Neural crest cell (in vitro differentiated cells): ENCODE data around the gene TULP4. TPM values are rescaled to one million over a fixed set of nuclear protein-coding genes. Genes with fewer than 3 reads are reported as not detected.
"Not testable (repeated sequence)": the region's sequence is repeated elsewhere in the genome, so short reads cannot be mapped to it uniquely, and the experiment has no call there.

ENCODE experiments used
- DNase-seq: peaks from one replicate; pipeline ENCODE4 v3.0.0; 2021; ENCODE audit warnings: low read depth, mixed read lengths, low spot score
- H3K27ac Mint-ChIP-seq: one replicate; pipeline ENCODE4 v1.8.0; 2021; ENCODE audit warnings: mild to moderate bottlenecking, mixed read lengths; ENCODE audit not compliant: unreplicated experiment
- H3K27me3 Mint-ChIP-seq: 2 replicates; pipeline ENCODE4 v1.8.0; 2021; ENCODE audit warnings: low read depth, mild to moderate bottlenecking, mixed read lengths
- H3K36me3 Mint-ChIP-seq: 2 replicates; pipeline ENCODE4 v1.8.0; 2021; ENCODE audit warnings: low read depth, mild to moderate bottlenecking, mixed read lengths
- H3K4me1 Mint-ChIP-seq: 2 replicates; pipeline ENCODE4 v1.8.0; 2021; ENCODE audit warnings: mixed read lengths
- H3K4me3 Mint-ChIP-seq: one replicate; pipeline ENCODE4 v1.8.0; 2021; ENCODE audit warnings: mild to moderate bottlenecking, mixed read lengths
- H3K9me3 Mint-ChIP-seq: 2 replicates; pipeline ENCODE4 v1.8.0; 2021; ENCODE audit warnings: mixed read lengths
- total RNA-seq: library from RNA; stranded (reverse); gene quantifications from 2 replicates; pipeline ENCODE4 v1.2.1, GENCODE V29; 2021
- TF ChIP-seq, protein P1 (sequence below): fragments of 200-600 bp; sonication (generic); conservative IDR thresholded peaks from 2 replicates; pipeline ENCODE4 v1.5.0; 2021; ENCODE audit warnings: antibody characterized with exemption, mild to moderate bottlenecking

The TULP4 gene
- total RNA-seq, 1 donor from 2014 or later = 115 TPM

- no peaks in the 10 kb centered on the region for H3K27me3 Mint-ChIP-seq
- DNase-seq = no peak
- H3K36me3 Mint-ChIP-seq = peaks cover 32% of the 10 kb centered on the region
- H3K9me3 Mint-ChIP-seq = peaks cover 9% of the 10 kb centered on the region
- no peak overlapping the region for H3K4me3 Mint-ChIP-seq
- no peak overlapping the region for H3K27ac Mint-ChIP-seq
- H3K4me1 Mint-ChIP-seq = peaks cover 14% of the 10 kb centered on the region
- TF ChIP-seq, protein P1, sequence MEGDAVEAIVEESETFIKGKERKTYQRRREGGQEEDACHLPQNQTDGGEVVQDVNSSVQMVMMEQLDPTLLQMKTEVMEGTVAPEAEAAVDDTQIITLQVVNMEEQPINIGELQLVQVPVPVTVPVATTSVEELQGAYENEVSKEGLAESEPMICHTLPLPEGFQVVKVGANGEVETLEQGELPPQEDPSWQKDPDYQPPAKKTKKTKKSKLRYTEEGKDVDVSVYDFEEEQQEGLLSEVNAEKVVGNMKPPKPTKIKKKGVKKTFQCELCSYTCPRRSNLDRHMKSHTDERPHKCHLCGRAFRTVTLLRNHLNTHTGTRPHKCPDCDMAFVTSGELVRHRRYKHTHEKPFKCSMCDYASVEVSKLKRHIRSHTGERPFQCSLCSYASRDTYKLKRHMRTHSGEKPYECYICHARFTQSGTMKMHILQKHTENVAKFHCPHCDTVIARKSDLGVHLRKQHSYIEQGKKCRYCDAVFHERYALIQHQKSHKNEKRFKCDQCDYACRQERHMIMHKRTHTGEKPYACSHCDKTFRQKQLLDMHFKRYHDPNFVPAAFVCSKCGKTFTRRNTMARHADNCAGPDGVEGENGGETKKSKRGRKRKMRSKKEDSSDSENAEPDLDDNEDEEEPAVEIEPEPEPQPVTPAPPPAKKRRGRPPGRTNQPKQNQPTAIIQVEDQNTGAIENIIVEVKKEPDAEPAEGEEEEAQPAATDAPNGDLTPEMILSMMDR = no peak
Observed at GRCh38 chr6:158334534-158334933, 22.3 kb downstream of the TULP4 start.

DNA sequence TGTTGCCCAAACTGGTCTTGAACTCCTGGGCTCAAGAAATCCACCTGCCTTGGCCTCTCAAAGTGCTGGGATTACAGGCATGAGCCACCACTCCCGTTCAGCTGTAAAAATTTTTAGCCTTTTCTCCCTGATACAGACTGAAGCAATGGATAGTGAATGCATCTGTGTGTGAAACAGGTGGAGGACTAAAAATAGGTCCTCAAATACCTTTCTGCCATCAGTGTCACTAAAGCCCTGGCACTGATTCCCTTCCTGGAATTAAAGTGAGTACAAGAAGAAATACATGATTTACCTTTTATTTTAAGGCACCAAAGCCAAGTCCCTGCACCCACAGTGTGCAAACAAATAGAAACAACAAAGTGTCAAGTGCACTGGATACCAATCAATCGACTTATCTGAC lies 25.1 kb downstream of the TULP4 start:
- H3K9me3 Mint-ChIP-seq = peaks cover 6% of the 10 kb centered on the region
- H3K36me3 Mint-ChIP-seq = peaks cover 30% of the 10 kb centered on the region
- no peaks in the 10 kb centered on the region for H3K27me3 Mint-ChIP-seq
- H3K4me1 Mint-ChIP-seq = peaks cover 33% of the 10 kb centered on the region
- TF ChIP-seq, protein P1 = no peak
- DNase-seq = no peak
- H3K27ac Mint-ChIP-seq = no peak overlapping the region
- no peak overlapping the region for H3K4me3 Mint-ChIP-seq

DNA sequence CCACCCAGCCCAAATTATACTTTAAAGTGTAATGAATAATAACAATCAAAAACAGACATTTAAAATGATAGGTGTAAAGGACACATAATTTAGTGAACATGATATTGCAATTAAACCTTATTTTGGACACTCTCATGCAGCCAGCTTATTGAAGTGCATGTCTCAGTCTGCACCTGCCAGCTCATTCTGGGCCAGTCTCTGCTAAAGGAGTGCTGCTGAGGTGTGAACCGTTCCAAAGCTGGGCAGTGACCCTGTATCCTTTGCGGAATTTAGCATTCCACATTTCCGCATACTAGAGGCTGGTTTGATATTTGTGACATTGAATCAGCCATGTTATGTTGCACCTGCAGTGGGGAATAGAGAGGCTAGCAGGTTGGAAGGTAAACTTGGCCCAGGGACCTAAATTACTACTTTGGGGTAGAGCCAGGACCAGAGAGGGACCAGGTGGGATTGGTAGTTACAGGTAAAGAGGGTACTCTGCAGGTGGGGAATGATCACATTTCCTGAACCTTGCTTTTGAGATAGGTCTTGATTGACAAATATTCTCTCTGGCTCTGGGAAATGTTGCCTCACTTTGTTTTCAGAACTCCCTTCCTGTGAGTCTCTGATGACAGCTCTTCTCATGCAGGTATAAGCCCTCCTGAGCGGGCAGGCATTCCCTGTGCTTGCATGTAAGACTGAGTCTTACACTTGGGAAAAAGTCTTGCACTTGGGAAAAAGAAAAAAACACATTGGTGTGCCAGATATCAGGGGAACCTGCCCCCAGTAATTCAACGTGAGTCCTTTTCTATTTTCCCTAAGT lies 26.2 kb downstream of the TULP4 start:
- peaks cover 26% of the 10 kb centered on the region for H3K36me3 Mint-ChIP-seq
- peak overlapping the region; percentile 21 for H3K4me3 Mint-ChIP-seq
- H3K9me3 Mint-ChIP-seq = peaks cover 6% of the 10 kb centered on the region
- no peak overlapping the region for H3K27ac Mint-ChIP-seq
- TF ChIP-seq, protein P1 = no peak
- DNase-seq = no peak
- peaks cover 40% of the 10 kb centered on the region for H3K4me1 Mint-ChIP-seq
- no peaks in the 10 kb centered on the region for H3K27me3 Mint-ChIP-seq

DNA sequence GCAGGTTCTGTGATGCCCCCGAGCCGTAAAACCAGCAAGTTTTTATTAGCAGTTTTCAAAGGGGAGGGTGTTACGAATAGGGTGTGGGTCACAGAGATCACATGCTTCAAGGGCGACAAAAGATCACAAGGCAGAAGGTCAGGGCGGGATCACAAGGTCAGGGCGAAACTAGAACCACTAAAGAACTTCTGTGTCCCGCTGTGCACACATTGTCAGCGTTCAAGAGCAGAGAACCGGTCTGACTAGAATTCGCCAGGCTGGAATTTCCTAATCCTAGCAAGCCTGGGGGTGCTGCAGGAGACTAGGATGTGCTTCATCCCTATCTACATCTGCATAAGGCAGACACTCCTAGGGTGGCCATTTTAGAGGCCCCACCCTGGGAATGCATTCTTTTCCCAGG lies 26.9 kb downstream of the TULP4 start:
- Mint-ChIP-seq H3K36me3 (peaks cover 28% of the 10 kb centered on the region), H3K4me3 (peak overlapping the region; percentile 21), H3K27ac (peak overlapping the region; percentile 44), H3K4me1 (peaks cover 44% of the 10 kb centered on the region)
- DNase-seq = peak; percentile 6
- not testable (repeated sequence) for H3K27me3 Mint-ChIP-seq, H3K9me3 Mint-ChIP-seq

DNA sequence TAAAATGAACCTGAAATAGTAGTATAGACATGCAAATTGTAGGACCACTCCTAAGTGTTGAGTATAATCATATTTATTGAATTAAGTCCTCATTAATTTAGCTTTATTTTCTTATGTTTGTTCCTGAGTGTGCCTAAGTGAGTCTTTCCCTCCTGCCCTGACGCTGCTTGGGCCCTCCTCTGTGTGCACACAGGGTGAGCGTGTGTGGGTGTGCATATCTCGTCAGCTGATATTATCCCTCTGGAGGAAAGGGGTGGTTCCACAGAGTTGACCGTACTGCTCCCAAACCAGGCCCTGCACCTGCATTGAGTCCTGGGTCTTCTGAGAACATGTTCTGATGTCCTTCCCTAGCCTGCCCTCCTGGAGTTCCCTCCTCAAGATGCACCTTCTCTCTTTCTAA lies 28.0 kb downstream of the TULP4 start:
- Mint-ChIP-seq H3K4me3 (no peak overlapping the region), H3K9me3 (peaks cover 12% of the 10 kb centered on the region), H3K36me3 (peaks cover 37% of the 10 kb centered on the region), H3K27me3 (no peaks in the 10 kb centered on the region), H3K27ac (no peak overlapping the region), H3K4me1 (peaks cover 44% of the 10 kb centered on the region)
- no peak for DNase-seq
- TF ChIP-seq, protein P1 = no peak

- no peak for DNase-seq
- peaks cover 59% of the 10 kb centered on the region for H3K36me3 Mint-ChIP-seq
- H3K27me3 Mint-ChIP-seq = no peaks in the 10 kb centered on the region
- peaks cover 30% of the 10 kb centered on the region for H3K4me1 Mint-ChIP-seq
- H3K4me3 Mint-ChIP-seq = no peak overlapping the region
- no peak overlapping the region for H3K27ac Mint-ChIP-seq
- TF ChIP-seq, protein P1 = no peak
- H3K9me3 Mint-ChIP-seq = peaks cover 24% of the 10 kb centered on the region
Observed at GRCh38 chr6:158344534-158344933, 32.3 kb downstream of the TULP4 start.

DNA sequence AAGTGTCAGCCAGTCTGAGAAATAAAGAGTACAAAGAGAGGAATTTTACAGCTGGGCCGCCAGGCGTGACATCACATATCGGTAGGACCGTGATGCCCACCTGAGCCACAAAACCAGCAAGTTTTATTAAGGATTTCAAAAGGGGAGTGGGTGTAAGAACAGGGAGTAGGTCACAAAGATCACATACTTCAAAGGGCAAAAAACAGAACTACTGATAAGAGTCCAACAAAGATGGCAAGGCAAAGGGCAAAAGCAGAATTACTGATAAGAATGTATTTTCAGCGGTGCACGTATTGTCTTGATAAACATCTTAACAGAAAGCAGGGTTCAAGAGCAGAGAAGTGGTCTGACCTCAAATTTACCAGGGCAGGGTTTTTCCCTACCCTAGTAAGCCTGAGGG lies 33.2 kb downstream of the TULP4 start:
- not testable (repeated sequence) for H3K4me3 Mint-ChIP-seq, H3K27ac Mint-ChIP-seq, H3K27me3 Mint-ChIP-seq, DNase-seq
- peaks cover 24% of the 10 kb centered on the region for H3K9me3 Mint-ChIP-seq
- H3K4me1 Mint-ChIP-seq = peaks cover 22% of the 10 kb centered on the region
- H3K36me3 Mint-ChIP-seq = peaks cover 54% of the 10 kb centered on the region
